ENCODE measurements around the gene MT1HL1. TPM values are rescaled to one million over a fixed set of nuclear protein-coding genes. Genes with fewer than 3 reads are reported as not detected.

Gene MT1HL1
- not detected for total RNA-seq

DNA sequence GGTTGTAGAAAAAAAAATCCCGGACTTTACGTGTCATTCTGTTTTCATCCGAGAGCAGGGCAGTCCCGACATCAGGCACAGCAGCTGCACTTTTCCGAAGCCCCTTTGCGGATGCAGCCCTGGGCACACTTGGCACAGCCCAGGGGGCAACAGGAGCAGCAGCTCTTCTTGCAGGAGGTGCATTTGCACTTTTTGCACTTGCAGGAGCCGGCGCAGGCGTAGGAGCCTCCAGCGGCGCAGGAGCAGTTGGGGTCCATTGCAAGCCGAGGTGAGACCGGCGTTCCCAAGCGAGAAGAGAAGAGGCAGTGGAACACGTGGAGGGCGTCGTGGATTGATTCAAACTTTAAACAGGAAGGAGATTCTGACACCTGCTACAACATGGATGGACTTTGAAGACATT lies at the start of gene MT1HL1:
Gene MT1HL1, minus strand, starts transcription at position 326 of the 400 bp plus-strand sequence. Its CDS starts 69 bp downstream, at position 257.

DNA sequence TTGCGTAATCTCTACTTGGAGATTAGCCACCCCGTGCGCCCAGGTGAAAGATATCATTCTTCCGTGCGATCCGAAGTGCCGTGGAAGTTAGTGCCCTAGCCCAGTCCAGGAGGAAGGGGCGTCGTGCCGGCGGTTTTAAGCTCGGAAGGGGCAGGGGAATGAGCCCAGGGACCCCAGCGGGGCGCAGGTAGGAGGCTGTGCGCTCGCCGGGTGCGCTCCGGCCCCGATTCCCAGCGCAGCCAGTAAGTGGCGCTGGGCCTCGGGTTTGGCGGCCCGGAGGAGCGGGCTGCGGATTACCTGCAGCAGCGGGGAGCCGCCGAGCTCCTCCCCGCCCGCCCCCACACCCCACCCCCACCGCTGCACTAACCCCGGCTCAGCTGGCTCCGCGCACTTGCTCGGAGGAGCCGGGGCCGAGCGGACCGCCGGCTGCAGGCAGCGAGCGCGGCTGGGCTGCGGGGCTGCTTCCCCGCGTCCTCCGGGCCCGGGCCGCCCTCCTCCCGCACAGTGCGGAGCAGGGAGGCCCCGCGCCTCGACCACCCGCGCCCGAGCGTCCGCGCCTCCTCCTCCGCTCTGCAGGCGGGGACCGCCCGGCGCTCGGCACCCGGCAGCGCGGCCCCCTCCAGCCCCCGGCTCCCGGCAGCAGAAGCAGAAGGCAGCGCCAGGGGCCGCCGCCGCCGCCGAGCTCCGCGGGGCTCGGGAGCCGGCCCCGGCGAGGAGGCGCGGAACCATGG lies 37.7 kb upstream of the MT1HL1 start, which contains the start of gene RYR2:
Gene RYR2, plus strand, starts transcription at position 390 of the 731 bp plus-strand sequence. Its CDS starts 338 bp downstream, at position 728.

Other genes with a start within 250 kb of the MT1HL1 start
- gene MTR, start 209.1 kb downstream of the MT1HL1 start, total RNA-seq: 31.6 TPM
- 7.6 TPM for gene RYR2, start 37.7 kb upstream of the MT1HL1 start, total RNA-seq

All from camera-type eye (tissue), 1 donor.